Posterior cingulate gyrus (tissue), 11 donors: Measurements from ENCODE around the gene HMOX1.
"Not testable (repeated sequence)": the region's sequence is repeated elsewhere in the genome, so short reads cannot be mapped to it uniquely, and the experiment has no call there.

Source experiments
- DNase-seq, 10 donors: peaks; one replicate each; pipeline versions ENCODE4 v3.0.0 to v3.0.0-alpha.2; 2020 to 2021; ENCODE audit warnings: mixed read lengths in 3 of 10
- intact Hi-C: fragments of 100-400 bp; cut with DNase I; formaldehyde crosslinking; loops from one replicate; pipeline ENCODE4 v1.15.1; 2023

The HMOX1 gene

DNA sequence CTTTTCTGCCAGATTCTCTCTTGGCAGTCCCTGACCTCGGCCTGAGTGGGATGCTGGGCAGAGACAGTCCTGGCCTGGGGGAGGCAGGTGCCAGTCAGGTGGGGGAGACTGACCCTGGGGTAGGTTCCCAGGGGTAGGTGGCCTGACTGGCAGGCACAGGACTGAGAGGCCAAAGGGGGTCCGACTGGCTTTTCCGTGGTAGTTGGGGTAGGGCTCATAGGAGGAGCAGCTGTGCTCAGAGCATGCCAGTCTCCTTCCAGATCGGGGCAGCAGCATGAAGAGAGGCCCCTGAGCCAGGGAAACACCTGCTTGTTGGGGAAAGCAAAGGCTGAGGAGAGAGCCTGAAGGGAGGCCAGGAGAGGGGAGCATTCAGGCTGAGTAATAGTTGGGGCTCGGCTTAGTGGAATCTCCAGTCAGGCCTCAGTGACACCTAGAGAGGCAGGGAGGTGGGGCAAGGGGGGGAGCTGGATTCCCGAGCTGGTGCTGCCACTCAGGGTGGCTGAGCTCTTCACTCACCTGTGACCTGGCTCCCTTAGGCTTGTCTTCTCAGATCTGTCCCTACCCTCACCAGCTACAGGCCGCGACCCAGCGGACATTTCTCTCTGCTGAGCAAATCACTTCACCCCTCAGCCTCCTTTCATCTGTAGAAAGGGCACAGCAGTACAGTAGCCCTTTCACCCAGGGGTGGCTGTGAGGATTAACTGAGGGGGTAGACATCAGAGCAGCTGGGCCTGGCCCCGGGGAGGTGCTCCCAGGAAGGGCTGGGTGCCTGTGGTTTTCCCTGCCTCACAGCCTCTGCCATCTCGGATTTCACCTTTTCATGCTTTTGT, 45.3 kb downstream of the HMOX1 start:
- peak in 2 of 10 donors; percentile 64 for DNase-seq
- intact Hi-C loops: no loop called here

DNA sequence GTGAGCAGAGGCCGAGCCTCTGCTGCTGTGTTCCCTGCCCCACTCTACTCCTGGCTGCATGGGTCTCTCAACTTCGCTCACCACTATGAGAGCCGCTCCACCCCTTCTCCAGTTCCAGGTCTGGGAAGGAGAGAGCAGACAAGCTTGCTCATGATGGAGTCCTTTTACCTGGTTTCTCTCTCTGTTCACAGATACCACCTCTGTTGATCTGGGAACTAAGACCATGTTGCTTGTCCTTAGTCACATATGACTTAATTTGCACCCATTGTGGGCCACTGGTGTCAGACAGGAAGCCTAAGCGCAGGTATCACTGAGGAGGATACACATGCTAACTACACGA, 45.9 kb downstream of the HMOX1 start:
- peak in 1 of 10 donors; percentile 20 for DNase-seq
- intact Hi-C loops: no loop called here

- DNase-seq: peak; percentile 72 to 98 (median 88)
- intact Hi-C loops: loop anchor here (1.0 to 5.0 kb wide), 4 partner anchors 79 to 192 kb away; no protein-coding TSS in a partner anchor
Observed at GRCh38 chr22:35430897-35431322, 50.0 kb downstream of the HMOX1 start.

- intact Hi-C loops: loop anchor here (1.0 to 5.0 kb wide), 2 partner anchors 79 to 192 kb away; no protein-coding TSS in a partner anchor
- DNase-seq: peak in 2 of 10 donors; percentile 57 to 61
Observed at GRCh38 chr22:35431483-35432227, 50.8 kb downstream of the HMOX1 start.

- intact Hi-C loops: loop anchor here (5.0 kb wide), 1 partner anchor 80 kb away; no protein-coding TSS in a partner anchor
- DNase-seq: peak in 3 of 10 donors; percentile 27 to 79 (median 59)
Observed at GRCh38 chr22:35432228-35432905, 51.5 kb downstream of the HMOX1 start.

DNA sequence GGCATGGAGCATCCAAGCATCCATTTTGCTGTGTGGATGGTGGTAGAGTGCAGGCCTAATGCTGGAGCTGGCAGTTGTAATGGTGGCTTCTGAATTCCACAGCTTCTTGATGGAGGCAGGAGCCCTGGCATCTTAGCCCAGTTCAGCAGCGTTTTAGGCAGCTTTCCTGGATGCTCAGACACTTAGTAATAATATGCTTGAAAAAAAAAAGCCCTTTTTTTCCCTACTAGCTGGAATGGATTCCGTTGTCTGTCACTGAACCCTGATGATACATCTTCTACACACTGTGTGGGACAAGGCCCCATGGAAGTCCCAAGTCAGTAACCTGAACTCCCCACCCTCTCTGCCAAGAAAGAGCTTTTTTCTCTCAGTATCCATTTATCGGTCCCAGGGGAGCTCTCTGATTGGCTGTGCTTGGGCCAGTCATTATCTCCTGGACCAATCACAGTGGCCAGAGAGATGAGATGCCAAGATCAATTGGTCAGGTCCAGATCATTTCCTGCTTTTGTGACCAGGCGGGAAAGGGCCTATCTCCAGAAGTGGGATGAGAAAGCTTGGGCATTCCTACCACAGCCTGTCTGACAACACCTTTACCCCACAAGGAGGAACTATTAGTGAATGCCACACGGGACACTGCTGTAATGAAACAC, 53.3 kb downstream of the HMOX1 start:
- intact Hi-C loops: loop anchor here (5.0 kb wide), 1 partner anchor 82 kb away; no protein-coding TSS in a partner anchor
- peak in 1 of 10 donors; percentile 8 for DNase-seq

DNA sequence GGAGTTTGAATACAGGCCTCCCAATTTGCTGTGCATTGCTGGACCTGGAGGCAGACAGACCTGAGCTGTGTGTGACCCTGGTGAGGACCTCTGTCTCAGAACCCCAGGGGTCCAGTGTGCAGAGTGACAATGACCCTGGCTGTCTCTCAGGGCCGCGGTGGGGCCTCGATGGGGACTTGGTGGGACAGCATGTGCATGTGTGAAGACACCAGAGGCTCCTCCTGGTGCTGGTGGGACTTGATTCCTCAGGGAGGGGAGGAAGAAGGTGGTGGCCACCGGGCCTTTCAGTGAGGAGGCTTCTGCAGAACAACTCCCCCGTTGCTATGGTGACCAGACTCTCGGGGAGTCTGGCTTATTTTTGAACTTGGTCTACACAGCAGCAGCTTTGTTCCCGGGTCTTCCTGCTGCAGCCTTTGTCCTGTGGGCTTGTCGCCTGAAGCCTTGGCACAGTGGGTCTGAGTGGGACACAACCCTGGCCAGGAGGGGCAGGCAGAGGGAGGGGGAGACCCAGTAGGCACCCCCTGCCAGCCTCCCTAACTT, 54.4 kb downstream of the HMOX1 start:
- peak in 1 of 10 donors; percentile 83 for DNase-seq
- intact Hi-C loops: no loop called here

- DNase-seq: peak in 2 of 10 donors; percentile 54
- intact Hi-C loops: no loop called here
Observed at GRCh38 chr22:35436421-35436820, 55.5 kb downstream of the HMOX1 start.

- peak in 2 of 10 donors; percentile 28 to 49 for DNase-seq
- intact Hi-C loops: no loop called here
Observed at GRCh38 chr22:35437049-35437448, 56.2 kb downstream of the HMOX1 start.

- intact Hi-C loops, DNase-seq: not testable (repeated sequence)
Observed at GRCh38 chr22:35438673-35439364, 57.9 kb downstream of the HMOX1 start.

DNA sequence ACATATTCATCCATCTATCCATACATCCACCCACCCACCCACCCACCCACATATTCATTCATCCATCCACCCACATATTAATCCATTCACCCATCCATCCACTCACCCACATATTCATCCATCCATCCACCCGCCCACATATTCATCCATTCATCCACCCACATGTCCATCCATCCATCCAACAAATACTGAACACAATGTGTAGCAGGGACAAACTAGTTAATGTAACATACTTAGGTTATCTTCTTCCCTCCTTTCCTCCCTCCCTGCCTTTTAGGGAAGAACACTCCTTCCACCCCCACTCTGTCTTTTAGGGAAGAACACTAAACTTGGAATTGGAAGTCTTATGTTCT, 58.4 kb downstream of the HMOX1 start:
- intact Hi-C loops: no loop called here
- no peak for DNase-seq

DNA sequence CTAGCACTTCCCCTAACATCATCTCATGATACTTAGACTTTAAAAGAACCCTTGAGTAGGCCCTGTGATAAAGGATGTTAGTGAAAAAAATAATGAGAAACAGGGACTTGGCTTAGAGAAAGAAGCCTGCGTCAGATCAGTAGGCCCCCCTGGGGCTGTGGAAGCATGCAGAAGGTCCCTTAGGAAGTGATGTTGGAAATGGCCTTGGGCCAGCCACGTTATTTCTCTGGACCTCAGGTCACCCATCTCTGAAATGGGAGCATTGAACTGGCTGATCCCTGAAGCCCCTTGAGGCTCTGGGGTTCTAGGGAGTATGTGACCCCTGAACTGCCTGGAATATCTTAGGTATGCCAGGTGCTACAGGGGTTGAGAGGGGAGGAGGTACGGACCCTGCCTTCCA, 59.2 kb downstream of the HMOX1 start:
- DNase-seq: peak in 1 of 10 donors; percentile 39
- intact Hi-C loops: no loop called here

GRCh38 chr22:35441489-35442100, 60.7 kb downstream of the HMOX1 start:
- no peak for DNase-seq
- intact Hi-C loops: no loop called here

DNA sequence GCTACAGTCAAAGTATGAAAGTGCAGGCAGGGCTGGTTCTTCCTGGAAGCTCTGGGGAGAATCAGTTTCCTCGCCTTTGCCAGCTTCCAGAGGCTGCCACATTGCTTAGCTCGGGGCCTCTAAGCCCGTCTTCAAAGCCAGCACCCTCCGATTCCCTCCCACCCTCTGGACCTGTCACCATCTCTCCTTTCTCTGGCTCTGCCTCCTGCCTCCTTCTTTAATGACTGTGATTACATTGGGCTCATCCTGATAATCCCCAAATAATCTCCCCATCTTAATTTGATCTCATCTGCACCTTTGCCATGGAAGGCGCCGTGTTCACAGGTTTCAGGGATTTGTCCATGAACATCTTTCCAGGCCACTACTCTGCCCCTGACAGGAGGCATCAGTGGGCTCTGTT, 61.6 kb downstream of the HMOX1 start:
- intact Hi-C loops: no loop called here

GRCh38 chr22:35443338-35443737, 62.4 kb downstream of the HMOX1 start:
- peak in 2 of 10 donors; percentile 22 to 43 for DNase-seq
- intact Hi-C loops: no loop called here

More for the DNA sequence above, 61.6 kb downstream of the HMOX1 start:
- DNase-seq: peak in 1 of 10 donors; percentile 20
